ENCODE measurements around the gene GNA14. TPM values are rescaled to one million over a fixed set of nuclear protein-coding genes. Genes with fewer than 3 reads are reported as not detected.

Gene GNA14
- total and polyA plus RNA-seq, 12 donors = 0.75 to 4.8 (median 1.7) TPM

DNA sequence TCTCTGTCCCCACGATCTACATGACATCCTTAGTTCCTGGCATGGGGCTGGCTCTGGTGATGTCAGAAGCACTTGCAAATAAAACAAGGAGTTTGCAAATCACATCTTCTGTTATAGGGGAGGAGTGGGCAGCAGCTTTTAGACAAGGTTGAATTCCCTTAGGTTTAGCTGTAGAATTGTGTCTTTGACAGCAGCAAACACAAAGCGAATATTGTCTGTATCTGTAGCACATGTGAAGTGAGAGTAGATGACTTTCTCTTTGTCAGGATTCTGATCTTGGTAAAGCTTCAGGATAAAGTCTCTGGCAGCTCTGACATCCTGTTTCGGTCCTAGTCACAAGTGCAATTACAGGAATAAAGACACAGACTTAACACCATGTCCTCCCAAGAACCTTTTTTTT is 224.3 kb downstream of the GNA14 start:
- H3K27ac ChIP-seq = no peak overlapping the region
- H3K4me3 ChIP-seq = no peak overlapping the region
- DNase-seq (no peak), ATAC-seq (no peak)
- peaks cover 0 to 10% (median 0%) of the 10 kb centered on the region in 9 donors for H3K36me3 ChIP-seq
- intact Hi-C loops (cut with DNase I) = no loop called here
- H3K27me3 ChIP-seq = no peaks in the 10 kb centered on the region
- WGBS, 2 donors = 65 to 78% methylated on average over 3 of the region's 3 CpGs
- H3K4me1 ChIP-seq = peaks cover 0 to 17% (median 0%) of the 10 kb centered on the region in 9 donors
- TF ChIP-seq, protein P1, sequence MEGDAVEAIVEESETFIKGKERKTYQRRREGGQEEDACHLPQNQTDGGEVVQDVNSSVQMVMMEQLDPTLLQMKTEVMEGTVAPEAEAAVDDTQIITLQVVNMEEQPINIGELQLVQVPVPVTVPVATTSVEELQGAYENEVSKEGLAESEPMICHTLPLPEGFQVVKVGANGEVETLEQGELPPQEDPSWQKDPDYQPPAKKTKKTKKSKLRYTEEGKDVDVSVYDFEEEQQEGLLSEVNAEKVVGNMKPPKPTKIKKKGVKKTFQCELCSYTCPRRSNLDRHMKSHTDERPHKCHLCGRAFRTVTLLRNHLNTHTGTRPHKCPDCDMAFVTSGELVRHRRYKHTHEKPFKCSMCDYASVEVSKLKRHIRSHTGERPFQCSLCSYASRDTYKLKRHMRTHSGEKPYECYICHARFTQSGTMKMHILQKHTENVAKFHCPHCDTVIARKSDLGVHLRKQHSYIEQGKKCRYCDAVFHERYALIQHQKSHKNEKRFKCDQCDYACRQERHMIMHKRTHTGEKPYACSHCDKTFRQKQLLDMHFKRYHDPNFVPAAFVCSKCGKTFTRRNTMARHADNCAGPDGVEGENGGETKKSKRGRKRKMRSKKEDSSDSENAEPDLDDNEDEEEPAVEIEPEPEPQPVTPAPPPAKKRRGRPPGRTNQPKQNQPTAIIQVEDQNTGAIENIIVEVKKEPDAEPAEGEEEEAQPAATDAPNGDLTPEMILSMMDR (IDR thresholded peaks at IDR 0.05) = no peak
- no peaks in the 10 kb centered on the region for H3K9me3 ChIP-seq

DNA sequence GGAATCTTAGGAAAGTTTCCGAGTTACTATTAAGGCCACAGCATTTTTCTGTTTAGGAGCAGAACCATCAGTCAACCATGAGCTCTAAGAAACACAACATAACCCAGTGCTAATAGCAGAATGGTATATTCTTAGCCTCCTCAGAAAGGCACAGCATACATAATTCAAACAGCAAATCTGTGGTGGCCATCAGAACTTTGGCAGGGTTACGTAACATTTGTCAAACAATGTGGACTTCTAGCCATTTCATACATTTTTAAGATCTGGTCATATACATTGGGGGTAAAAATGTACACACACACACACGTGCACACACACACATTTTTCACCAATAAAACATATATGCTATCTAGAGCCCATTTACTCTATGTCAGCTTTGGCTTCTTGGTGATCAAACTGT is 225.2 kb downstream of the GNA14 start:
- H3K9me3 ChIP-seq = no peaks in the 10 kb centered on the region
- H3K36me3 ChIP-seq = peaks cover 0 to 14% (median 0%) of the 10 kb centered on the region in 9 donors
- peaks cover 0 to 17% (median 0%) of the 10 kb centered on the region in 9 donors for H3K4me1 ChIP-seq
- intact Hi-C loops (cut with DNase I) = no loop called here
- H3K27me3 ChIP-seq = no peaks in the 10 kb centered on the region
- ATAC-seq (no peak), DNase-seq (no peak)
- no peak overlapping the region for H3K4me3 ChIP-seq
- TF ChIP-seq, protein P1 (IDR thresholded peaks at IDR 0.05) = no peak
- no peak overlapping the region for H3K27ac ChIP-seq
- WGBS, 2 donors = 97 to 99% methylated on average over 3 of the region's 3 CpGs

DNA sequence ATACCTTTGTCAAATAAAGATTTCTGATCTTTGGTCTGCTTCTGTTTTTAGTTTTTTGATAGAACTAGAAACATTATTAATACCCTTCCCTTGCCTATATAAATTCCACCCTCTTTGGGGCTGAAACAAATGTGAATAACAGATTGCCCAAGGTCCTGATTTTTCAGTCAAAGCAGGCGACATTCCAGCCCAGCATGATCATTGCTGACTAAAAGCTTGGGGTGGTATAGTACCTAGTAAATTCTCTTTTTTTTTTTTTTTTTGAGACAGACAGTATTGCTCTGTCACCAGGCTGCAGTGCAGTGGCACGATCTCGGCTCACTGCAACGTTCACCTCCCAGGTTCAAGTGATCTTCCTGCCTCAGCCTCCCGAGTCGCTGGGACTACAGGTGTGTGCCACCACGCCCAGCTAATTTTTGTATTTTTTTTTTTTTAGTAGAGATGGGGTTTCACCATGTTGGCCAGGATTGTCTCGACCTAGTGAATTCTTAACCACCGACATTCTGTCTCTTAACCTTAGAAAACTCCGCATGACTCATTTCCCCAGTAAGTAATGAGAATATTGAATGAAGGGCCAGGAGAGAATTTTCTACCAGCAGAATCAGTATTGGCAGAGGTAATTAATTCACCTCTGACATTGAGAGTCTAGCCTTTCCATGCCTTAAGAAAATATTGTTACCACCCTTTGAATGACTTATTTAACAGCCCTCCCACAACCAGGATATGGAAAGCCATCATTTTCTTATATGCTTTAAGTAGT is 226.4 kb downstream of the GNA14 start:
- Histone ChIP-seq H3K27ac (peak overlapping the region in 1 of 10 donors; percentile 0), H3K27me3 (no peaks in the 10 kb centered on the region), H3K9me3 (no peaks in the 10 kb centered on the region), H3K36me3 (peaks cover 0 to 14% (median 0%) of the 10 kb centered on the region in 9 donors), H3K4me1 (peaks cover 0 to 7% (median 0%) of the 10 kb centered on the region in 9 donors), H3K4me3 (no peak overlapping the region)
- TF ChIP-seq, protein P1 (IDR thresholded peaks at IDR 0.05) = no peak
- intact Hi-C loops (cut with DNase I) = no loop called here
- WGBS, 2 donors = 90 to 94% methylated on average over 10 of the region's 10 CpGs
- ATAC-seq = no peak
- no peak for DNase-seq

DNA sequence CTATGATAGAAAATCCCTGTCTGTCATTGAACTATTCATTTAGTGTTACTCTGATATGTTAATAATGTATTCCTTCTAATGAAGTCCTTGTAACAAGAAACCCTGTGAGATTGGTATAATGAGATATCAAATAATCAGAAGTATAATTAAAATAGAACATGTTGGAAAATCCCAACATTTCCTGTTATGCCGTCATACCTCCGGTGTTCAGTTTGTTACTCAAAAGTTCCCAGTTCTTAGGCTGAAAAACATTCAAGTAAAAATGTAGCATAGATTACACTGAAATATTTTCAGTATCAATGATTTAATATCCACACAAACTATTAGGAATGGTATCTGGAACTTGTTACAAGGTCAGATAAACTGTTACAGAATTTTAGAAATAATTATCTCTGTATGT is 227.5 kb downstream of the GNA14 start:
- TF ChIP-seq, protein P1 (IDR thresholded peaks at IDR 0.05) = no peak
- peak overlapping the region in 1 of 10 donors; percentile 0 for H3K27ac ChIP-seq
- no peaks in the 10 kb centered on the region for H3K27me3 ChIP-seq
- no peak overlapping the region for H3K4me3 ChIP-seq
- no peaks in the 10 kb centered on the region for H3K9me3 ChIP-seq
- DNase-seq (no peak), ATAC-seq (no peak)
- peaks cover 0 to 24% (median 0%) of the 10 kb centered on the region in 9 donors for H3K36me3 ChIP-seq
- WGBS, 2 donors = 61 to 62% methylated on average over 2 of the region's 2 CpGs
- intact Hi-C loops (cut with DNase I) = no loop called here
- H3K4me1 ChIP-seq = peaks cover 0 to 7% (median 0%) of the 10 kb centered on the region in 9 donors
